ENCODE data around the gene VKORC1.
"Not testable (repeated sequence)": the region's sequence is repeated elsewhere in the genome, so short reads cannot be mapped to it uniquely, and the experiment has no call there.

Gene VKORC1

GRCh38 chr16:31094424-31095120, at the start of gene VKORC1:
Gene VKORC1, minus strand, starts transcription at chr16:31094797. Its CDS starts 68 bp downstream, at chr16:31094729.
- Histone ChIP-seq H3K9me3 (no peaks in the 10 kb centered on the region), H3K4me1 (ENCODE audit: control insufficient read depth in 1 of 2, insufficient read depth in 1 of 2, low read depth in 1 of 2, low read length in 1 of 2) (peaks cover 27 to 28% of the 10 kb centered on the region in 2 experiments)

DNA sequence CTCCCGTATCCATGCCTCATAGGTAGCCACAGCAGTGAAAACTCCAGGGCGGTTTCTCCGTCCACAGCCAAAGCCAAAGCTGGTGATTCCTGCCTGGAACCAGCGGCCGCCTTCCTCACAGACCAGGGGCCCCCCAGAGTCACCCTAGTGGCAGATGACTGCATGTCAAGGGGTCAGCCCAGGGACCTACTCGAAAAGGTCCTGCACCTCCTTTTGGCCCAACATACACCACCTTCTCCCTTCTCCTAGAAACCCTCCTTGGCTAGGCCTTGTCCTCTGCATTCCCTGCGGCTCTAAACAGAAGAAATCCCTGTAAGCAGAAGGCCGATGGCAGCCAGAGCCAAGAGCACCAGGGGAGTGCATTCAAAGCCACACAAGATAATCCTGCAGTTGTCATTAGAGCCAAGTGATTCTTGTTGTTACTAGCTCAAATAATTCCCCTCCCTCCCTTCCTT, 49.1 kb upstream of the VKORC1 start:
- TF ChIP-seq, protein P1, sequence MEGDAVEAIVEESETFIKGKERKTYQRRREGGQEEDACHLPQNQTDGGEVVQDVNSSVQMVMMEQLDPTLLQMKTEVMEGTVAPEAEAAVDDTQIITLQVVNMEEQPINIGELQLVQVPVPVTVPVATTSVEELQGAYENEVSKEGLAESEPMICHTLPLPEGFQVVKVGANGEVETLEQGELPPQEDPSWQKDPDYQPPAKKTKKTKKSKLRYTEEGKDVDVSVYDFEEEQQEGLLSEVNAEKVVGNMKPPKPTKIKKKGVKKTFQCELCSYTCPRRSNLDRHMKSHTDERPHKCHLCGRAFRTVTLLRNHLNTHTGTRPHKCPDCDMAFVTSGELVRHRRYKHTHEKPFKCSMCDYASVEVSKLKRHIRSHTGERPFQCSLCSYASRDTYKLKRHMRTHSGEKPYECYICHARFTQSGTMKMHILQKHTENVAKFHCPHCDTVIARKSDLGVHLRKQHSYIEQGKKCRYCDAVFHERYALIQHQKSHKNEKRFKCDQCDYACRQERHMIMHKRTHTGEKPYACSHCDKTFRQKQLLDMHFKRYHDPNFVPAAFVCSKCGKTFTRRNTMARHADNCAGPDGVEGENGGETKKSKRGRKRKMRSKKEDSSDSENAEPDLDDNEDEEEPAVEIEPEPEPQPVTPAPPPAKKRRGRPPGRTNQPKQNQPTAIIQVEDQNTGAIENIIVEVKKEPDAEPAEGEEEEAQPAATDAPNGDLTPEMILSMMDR (IDR thresholded peaks at IDR 0.05): no peak

More at GRCh38 chr16:31094424-31095120, at the start of gene VKORC1:
- Histone ChIP-seq H3K27ac (peak within 1 kb of the TSS; percentile 83), H3K27me3 (no peaks in the 10 kb centered on the region), H3K36me3 (peaks cover 5% of the 10 kb centered on the region), H3K4me3 (ENCODE audit: low read depth in 1 of 2, low read length in 1 of 2) (peak within 1 kb of the TSS; percentile 76 to 78)
- TF ChIP-seq, protein P1 (IDR thresholded peaks at IDR 0.05): no peak

DNA sequence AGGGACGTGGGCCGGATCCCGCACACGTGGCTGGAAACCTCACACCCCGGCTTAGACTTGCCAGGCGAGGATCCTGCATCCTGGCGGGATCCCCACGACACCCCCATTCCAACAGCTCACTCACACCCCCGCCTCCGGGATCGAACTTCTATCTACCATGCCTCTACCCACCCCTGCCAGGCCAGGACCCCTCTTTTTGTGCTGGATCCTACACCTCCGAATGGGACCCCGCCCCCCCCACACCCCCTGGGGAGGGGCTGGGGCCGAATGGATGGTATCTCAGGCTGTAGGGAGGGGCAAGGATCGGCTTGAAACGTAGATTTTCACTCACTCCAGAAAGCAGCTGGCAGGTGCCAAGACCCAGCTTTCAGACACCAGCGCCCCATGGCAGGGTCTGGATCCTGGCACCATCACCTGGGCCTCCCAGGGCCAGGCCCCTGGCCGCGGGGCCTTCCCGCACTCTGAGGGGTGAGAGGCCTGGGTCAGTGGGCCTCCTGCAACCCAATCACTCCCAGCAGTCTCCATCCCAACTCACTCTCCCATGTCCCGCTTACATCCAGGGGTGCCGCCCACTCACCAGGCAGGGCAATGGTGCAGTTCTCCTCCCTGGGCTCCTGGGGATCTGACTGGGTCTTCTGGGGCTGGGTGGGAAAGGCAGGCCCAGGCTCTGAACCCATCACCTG, 48.6 kb upstream of the VKORC1 start:
- Histone ChIP-seq H3K9me3 (no peaks in the 10 kb centered on the region), H3K27ac (peak overlapping the region; percentile 96), H3K27me3 (peaks cover 6% of the 10 kb centered on the region), H3K4me3 (ENCODE audit: low read depth in 1 of 2, low read length in 1 of 2) (peak overlapping the region; percentile 68 to 69), H3K36me3 (no peaks in the 10 kb centered on the region), H3K4me1 (ENCODE audit: control insufficient read depth in 1 of 2, insufficient read depth in 1 of 2, low read depth in 1 of 2, low read length in 1 of 2) (peaks cover 26 to 31% of the 10 kb centered on the region in 2 experiments)
- TF ChIP-seq, protein P1 (IDR thresholded peaks at IDR 0.05): no peak

More for the DNA sequence above, 49.1 kb upstream of the VKORC1 start:
- Histone ChIP-seq H3K9me3 (no peaks in the 10 kb centered on the region), H3K27ac (peak overlapping the region; percentile 96), H3K4me3 (ENCODE audit: low read depth in 1 of 2, low read length in 1 of 2) (no peak overlapping the region), H3K36me3 (no peaks in the 10 kb centered on the region), H3K27me3 (peaks cover 12% of the 10 kb centered on the region), H3K4me1 (ENCODE audit: control insufficient read depth in 1 of 2, insufficient read depth in 1 of 2, low read depth in 1 of 2, low read length in 1 of 2) (peaks cover 26 to 31% of the 10 kb centered on the region in 2 experiments)

- H3K4me3 ChIP-seq (ENCODE audit: low read depth in 1 of 2, low read length in 1 of 2): peak overlapping the region; percentile 68 to 69
- TF ChIP-seq, protein P1 (IDR thresholded peaks at IDR 0.05): peak; percentile 99
- peaks cover 26 to 31% of the 10 kb centered on the region in 2 experiments for H3K4me1 ChIP-seq (ENCODE audit: control insufficient read depth in 1 of 2, insufficient read depth in 1 of 2, low read depth in 1 of 2, low read length in 1 of 2)
- no peaks in the 10 kb centered on the region for H3K36me3 ChIP-seq
- H3K27me3 ChIP-seq: no peaks in the 10 kb centered on the region
- no peaks in the 10 kb centered on the region for H3K9me3 ChIP-seq
- H3K27ac ChIP-seq: peak overlapping the region; percentile 96
Observed at GRCh38 chr16:31142109-31143010, 47.8 kb upstream of the VKORC1 start.

GRCh38 chr16:31141489-31142108, 47.0 kb upstream of the VKORC1 start:
- Histone ChIP-seq H3K4me1 (ENCODE audit: control insufficient read depth in 1 of 2, insufficient read depth in 1 of 2, low read depth in 1 of 2, low read length in 1 of 2) (peaks cover 26 to 31% of the 10 kb centered on the region in 2 experiments), H3K36me3 (no peaks in the 10 kb centered on the region), H3K4me3 (ENCODE audit: low read depth in 1 of 2, low read length in 1 of 2) (peak overlapping the region; percentile 68 to 69), H3K27me3 (no peaks in the 10 kb centered on the region), H3K27ac (peak overlapping the region; percentile 96), H3K9me3 (no peaks in the 10 kb centered on the region)
- TF ChIP-seq, protein P1 (IDR thresholded peaks at IDR 0.05): no peak

- not testable (repeated sequence) for H3K27me3 ChIP-seq; H3K4me3 ChIP-seq (ENCODE audit: low read depth in 1 of 2, low read length in 1 of 2); H3K9me3 ChIP-seq; H3K36me3 ChIP-seq
- Histone ChIP-seq H3K4me1 (ENCODE audit: control insufficient read depth in 1 of 2, insufficient read depth in 1 of 2, low read depth in 1 of 2, low read length in 1 of 2) (peaks cover 26 to 31% of the 10 kb centered on the region in 2 experiments), H3K27ac (peak overlapping the region; percentile 96)
Observed at GRCh38 chr16:31141071-31141469, 46.5 kb upstream of the VKORC1 start.

Data from neutrophil (primary cell).